ENCODE data around the gene LGR6. TPM values are rescaled to one million over a fixed set of nuclear protein-coding genes. Genes with fewer than 3 reads are reported as not detected.

The LGR6 gene
- total RNA-seq, 1 experiment from 2014 or later = not detected

DNA sequence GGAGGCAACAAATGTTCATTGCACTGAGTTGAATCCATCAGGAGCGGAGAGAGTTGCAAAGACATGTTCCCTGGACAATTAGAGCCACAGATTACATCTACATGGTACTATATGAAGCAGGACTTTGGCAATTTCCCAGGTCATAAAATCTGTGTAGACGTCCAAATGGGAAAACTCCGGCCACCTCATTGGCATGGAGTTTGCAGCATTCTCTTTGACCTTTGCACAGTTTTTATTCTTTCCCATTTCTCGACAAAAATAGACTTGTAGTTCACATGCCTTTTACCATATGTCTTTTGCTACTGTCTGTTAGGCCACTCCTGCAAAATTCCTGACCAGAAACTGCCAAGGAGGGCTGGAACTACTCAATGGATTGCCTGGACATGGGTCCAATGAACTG, 100.0 kb downstream of the LGR6 start:
- no peak for DNase-seq (ENCODE audit: low spot score)
- in situ Hi-C loops (cut with HindIII; ENCODE audit: low sequenced_read_pairs) = no loop called here

DNA sequence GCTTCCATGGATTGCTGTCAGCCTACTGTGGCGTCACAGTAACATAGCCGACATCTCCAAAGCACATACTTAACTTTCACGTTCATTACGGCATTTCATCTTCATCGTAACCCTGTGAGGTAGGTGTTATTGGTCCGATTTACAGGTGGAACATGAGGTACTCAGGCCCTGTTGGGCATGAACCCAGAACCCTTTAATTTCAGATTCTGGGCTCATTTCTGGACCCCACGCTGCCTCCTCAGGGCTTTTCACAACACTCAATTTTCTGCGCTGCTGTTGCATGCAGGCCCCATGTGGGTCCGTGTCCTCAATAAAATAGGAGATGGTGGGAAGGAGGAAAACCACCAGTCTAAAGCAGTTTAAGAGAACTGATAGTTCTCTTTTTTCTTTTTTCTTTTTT, 108.6 kb downstream of the LGR6 start:
- in situ Hi-C loops (cut with HindIII; ENCODE audit: low sequenced_read_pairs) = no loop called here
- DNase-seq (ENCODE audit: low spot score) = no peak

DNA sequence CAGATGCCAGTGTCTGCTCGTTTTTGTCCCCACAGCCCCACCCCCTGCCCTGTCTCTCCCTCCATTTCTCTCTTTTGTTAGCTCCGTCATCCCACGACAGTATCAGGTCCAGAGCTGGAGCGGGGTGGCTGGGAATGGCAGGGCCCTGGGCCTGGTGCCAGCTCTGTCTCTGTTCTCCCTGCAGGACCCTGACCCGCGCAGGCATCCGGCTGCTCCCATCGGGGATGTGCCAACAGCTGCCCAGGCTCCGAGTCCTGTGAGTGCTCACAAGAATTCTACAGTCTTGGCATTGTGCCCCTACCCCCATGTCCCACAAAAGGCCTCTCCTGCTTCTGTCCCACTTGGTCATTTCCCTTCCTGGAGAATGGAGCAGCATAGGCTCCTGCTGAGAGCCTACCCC, 110.8 kb downstream of the LGR6 start:
- DNase-seq (ENCODE audit: low spot score) = peak; percentile 9
- in situ Hi-C loops (cut with HindIII; ENCODE audit: low sequenced_read_pairs) = no loop called here

DNA sequence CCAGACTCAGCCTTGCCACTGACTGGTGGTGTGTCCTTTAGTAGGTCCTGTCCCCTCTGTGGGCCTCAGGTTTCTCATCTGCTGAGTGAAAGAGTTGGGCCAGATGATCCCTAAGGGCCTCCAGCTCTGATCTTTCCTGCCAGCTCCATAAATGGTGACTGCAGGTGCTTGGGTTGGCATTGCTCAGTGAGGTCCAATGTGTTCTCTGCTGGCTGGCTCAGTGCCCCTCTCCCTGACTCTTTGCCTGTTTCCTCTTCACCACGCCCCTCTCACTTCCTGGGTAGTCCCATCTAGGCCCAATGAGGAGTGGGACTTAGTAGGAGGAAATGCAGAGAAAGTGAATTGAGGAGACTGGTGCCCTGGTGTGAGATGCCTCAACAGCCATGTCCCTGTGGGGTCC, 111.6 kb downstream of the LGR6 start:
- in situ Hi-C loops (cut with HindIII; ENCODE audit: low sequenced_read_pairs) = no loop called here

DNA sequence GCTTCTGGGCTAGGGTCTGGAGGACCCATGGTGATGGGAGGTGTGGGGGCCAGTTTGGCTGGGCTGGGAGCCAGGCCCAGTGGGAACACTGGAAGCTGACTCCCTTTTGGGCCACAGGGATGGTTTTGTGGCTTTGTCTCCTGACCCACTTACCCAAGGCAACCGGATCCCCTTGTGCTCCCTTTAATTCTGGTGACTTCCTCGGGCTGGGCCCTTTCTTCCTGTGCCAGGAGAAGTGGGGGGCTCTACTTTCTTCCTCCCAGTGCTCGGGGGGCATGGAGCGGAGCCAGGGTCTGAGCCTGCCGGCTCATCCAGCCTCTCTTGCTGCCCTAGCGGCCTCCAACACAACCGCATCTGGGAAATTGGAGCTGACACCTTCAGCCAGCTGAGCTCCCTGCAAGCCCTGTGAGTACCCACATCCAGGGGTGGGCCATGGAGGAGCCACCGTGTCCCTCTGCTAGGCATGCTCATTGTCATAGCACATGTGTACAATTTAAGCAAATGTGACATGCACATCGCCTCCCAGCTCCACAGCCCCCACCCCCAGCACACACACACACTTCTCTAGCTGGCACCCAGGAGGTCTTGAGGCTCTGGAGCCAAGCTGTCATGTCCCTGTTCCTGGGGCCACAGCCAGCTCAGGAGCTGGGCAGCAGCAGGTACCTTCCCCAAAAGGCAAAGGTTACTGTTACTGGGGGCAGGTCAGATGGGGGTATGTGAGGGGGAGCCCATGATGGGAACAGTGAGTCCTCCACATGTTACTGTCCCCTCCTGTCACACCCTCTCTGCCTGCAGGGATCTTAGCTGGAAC, 113.1 kb downstream of the LGR6 start:
- in situ Hi-C loops (cut with HindIII; ENCODE audit: low sequenced_read_pairs) = no loop called here
- DNase-seq (ENCODE audit: low spot score) = peak; percentile 17

More for the DNA sequence above, 111.6 kb downstream of the LGR6 start:
- DNase-seq (ENCODE audit: low spot score) = no peak

DNA sequence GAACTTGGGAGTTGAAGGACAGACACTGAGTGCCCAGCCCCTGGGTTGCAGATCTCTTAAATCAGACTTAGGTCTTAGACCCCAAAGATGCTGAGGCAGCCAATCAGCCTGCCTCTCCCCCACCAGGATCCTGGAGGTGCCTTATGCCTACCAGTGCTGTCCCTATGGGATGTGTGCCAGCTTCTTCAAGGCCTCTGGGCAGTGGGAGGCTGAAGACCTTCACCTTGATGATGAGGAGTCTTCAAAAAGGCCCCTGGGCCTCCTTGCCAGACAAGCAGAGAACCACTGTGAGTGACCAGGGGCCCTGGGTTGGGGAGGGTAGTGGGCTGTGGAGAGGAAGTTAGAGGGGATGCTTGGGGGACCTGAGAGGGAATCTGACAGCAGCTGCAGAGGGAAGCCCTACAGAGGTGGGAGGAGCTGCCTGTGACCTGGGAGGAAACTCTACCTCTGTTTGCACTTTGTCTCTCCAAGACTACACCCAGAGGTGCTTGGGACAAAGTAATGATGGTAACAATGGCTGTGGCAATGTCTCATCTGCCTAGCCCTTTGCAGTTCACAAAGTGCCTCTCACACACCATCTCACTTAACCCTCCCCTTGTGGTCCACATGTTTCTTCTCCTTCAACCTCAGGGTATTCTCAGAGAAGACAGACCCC, 116.6 kb downstream of the LGR6 start:
- no peak for DNase-seq (ENCODE audit: low spot score)
- in situ Hi-C loops (cut with HindIII; ENCODE audit: low sequenced_read_pairs) = no loop called here

DNA sequence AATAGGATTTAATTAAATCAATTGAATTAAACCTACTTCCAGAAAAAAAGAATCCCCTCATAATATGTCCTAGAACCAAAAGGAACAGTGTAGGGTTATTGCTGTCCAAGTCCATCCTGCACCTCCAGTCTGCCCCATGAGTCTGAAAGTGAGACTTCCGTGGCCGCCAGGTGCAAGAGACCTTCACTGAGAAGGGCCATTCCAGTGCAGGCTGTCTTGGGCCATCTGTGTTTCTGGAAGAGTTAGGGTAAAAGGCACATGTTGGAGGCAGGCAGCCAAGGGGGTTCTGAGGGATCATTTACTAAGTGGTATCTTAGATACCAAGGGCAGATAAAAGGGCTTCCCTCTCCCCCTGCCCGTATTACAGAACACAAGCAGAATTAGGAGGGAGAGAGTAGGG, 117.1 kb downstream of the LGR6 start:
- no peak for DNase-seq (ENCODE audit: low spot score)
- in situ Hi-C loops (cut with HindIII; ENCODE audit: low sequenced_read_pairs) = no loop called here

DNA sequence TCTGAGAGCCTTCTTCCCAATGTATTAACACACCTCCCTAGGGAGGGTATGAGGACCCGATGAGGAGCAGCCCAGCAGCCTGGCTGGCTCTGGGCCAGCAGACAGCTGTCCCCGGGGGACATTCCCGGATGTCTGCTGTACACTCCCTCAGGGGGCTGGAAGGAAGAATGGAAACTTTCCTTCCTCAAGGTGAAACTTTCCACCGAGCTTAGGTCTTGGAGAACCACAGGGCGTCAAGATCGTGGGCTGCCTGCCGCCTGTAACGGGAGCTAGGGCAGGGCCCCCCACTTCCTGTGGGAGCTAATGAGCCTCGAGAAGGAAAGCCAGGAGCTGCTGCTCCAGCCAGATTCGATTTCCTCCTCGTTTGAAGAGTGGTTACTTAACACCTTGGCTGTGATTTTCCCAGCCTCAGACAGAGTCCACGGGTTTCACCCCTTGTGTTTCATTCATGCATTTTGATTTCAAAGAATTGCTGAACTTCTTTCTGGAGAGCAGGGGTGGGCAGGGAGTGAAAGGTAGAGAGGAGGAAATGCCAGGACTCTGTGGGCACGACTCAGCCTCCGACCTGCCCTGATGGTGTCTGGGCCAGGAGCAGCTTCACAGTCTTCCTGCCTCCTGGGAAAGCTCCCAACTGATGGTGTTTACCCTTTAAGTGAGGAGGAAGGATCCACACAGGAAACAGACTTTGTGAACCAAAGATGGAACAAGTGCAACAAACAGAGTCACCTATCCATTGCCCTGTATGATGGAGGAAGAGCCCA, 118.5 kb downstream of the LGR6 start:
- in situ Hi-C loops (cut with HindIII; ENCODE audit: low sequenced_read_pairs) = no loop called here
- DNase-seq (ENCODE audit: low spot score) = no peak

DNA sequence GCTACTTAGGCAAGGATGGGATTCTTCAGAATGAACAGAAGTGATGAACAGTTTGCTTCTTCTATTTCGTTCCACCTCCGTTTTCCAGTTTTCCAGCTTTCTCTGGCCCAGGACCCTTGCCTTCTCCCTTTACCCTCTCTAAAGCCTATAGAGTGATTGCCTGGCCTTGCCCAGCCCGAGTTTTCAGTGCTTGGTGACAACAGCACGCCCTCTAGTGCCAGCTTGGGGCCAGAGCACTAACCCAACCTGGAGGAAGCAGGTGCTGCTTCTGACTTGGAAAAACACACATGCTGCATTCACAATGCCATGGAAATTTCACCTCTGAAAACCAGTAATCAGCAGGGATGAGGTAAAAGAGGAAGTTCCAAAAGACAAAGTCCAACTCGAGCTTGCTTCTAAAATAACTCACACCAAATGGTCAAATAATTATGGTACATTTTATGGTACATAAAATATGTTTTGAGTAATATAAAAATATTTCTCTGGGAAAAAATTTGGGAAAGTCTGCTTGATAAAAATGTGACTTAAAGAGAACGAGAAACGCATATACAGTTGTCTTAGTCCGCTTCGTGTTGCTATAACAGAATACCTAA, 122.1 kb downstream of the LGR6 start:
- in situ Hi-C loops (cut with HindIII; ENCODE audit: low sequenced_read_pairs) = no loop called here
- DNase-seq (ENCODE audit: low spot score) = peak; percentile 85

DNA sequence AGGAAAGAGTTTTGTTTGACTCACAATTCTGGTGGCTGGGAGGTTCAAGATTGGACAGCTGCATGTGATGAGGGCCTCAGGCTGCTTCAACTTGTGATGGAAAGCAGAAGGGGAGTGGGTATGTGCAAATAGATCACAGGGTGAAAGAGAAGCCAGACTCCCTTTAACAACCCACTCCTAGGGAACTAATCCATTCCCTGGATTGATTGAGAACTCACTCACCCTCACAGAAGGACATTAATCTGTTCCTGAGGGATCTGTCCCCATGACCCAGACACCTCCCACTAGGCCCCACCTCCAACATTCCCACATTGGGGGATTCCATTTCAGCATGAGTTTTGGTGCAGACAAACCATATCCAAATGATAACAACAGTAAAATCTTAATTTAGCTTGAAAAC, 122.6 kb downstream of the LGR6 start:
- in situ Hi-C loops (cut with HindIII; ENCODE audit: low sequenced_read_pairs) = no loop called here
- DNase-seq (ENCODE audit: low spot score) = no peak

DNA sequence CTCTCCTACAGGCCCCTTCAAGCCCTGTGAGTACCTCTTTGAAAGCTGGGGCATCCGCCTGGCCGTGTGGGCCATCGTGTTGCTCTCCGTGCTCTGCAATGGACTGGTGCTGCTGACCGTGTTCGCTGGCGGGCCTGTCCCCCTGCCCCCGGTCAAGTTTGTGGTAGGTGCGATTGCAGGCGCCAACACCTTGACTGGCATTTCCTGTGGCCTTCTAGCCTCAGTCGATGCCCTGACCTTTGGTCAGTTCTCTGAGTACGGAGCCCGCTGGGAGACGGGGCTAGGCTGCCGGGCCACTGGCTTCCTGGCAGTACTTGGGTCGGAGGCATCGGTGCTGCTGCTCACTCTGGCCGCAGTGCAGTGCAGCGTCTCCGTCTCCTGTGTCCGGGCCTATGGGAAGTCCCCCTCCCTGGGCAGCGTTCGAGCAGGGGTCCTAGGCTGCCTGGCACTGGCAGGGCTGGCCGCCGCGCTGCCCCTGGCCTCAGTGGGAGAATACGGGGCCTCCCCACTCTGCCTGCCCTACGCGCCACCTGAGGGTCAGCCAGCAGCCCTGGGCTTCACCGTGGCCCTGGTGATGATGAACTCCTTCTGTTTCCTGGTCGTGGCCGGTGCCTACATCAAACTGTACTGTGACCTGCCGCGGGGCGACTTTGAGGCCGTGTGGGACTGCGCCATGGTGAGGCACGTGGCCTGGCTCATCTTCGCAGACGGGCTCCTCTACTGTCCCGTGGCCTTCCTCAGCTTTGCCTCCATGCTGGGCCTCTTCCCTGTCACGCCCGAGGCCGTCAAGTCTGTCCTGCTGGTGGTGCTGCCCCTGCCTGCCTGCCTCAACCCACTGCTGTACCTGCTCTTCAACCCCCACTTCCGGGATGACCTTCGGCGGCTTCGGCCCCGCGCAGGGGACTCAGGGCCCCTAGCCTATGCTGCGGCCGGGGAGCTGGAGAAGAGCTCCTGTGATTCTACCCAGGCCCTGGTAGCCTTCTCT, 124.6 kb downstream of the LGR6 start:
- in situ Hi-C loops (cut with HindIII; ENCODE audit: low sequenced_read_pairs) = no loop called here

DNA sequence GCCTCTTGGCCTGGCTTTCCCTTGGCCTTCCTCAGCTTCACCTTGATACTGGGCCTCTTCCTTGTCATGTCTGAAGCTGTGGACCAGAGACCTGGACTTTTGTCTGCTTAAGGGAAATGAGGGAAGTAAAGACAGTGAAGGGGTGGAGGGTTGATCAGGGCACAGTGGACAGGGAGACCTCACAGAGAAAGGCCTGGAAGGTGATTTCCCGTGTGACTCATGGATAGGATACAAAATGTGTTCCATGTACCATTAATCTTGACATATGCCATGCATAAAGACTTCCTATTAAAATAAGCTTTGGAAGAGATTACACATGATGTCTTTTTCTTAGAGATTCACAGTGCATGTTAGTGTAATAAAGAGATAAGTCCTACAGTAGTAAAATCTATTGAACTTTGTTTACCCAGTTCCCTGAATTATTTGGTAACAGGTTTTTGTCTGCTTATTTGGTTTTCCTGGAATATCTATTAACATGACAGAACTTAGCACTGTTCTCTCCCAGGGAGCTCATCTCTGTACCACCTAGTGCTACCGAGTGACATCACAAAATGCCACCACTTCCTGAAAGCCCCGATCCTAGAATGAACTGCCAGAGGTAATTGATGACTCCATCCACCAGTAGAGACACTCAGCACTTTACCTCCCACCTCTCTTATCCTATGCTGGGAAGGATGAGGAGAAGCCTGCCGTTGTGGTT, 125.9 kb downstream of the LGR6 start:
- no peak for DNase-seq (ENCODE audit: low spot score)
- in situ Hi-C loops (cut with HindIII; ENCODE audit: low sequenced_read_pairs) = no loop called here

More for the DNA sequence above, 124.6 kb downstream of the LGR6 start:
- DNase-seq (ENCODE audit: low spot score) = no peak

DNA sequence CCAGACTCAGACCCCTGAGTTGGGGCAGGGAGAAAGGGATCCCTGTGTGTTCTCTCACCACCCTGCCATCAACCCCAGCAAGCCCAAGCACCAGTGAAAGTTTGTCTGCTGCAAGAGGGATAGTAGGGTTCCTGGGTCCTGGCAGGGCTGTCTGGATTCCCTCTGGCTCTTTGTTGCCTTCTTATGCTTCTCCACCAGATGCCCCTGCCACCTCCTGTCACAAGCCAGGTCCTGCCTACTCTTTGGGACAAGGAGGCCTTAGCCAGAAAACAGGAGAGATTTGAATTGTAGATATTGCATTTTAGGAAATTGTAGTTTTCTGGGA, 126.4 kb downstream of the LGR6 start:
- DNase-seq (ENCODE audit: low spot score) = no peak
- in situ Hi-C loops (cut with HindIII; ENCODE audit: low sequenced_read_pairs) = no loop called here

DNA sequence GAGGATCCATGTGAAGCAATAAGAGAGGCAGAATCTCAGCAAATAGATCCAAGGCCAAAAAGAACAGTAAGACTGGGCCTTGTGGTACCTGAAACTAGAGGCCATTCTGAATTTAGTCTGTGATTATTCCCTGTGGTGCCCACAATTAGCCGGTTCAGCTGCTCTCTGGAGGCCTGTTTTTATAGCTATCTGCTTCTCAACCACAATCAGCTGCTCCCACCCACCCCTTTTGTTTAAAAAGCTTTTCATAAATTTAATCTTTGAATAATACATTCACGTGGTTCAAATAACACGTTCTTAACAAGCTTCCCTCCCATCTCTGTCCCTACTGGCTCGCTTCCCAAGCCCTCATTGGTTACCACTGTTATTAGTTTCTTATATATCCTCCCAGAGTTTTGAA, 130.1 kb downstream of the LGR6 start:
- no peak for DNase-seq (ENCODE audit: low spot score)
- in situ Hi-C loops (cut with HindIII; ENCODE audit: low sequenced_read_pairs) = no loop called here

DNA sequence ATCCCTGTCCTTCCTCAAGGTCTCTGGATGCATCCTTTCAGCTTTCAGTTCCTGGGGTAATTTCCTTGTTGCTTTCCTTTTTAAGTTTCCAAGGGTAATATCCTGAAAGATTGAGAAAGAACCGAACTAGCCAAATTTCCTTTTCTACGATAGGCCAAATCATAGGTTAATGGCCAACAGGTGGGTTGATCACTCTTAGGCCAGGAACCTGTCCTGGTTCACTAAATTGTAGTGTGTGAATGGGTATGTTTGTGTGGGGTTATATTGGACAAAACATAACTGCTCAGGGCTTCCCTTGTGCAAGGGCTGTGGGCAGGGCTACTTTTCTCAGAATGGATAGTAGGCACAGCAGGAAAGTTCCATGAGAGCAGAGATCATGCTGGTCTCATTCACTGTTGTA, 131.0 kb downstream of the LGR6 start:
- DNase-seq (ENCODE audit: low spot score) = no peak
- in situ Hi-C loops (cut with HindIII; ENCODE audit: low sequenced_read_pairs) = no loop called here

DNA sequence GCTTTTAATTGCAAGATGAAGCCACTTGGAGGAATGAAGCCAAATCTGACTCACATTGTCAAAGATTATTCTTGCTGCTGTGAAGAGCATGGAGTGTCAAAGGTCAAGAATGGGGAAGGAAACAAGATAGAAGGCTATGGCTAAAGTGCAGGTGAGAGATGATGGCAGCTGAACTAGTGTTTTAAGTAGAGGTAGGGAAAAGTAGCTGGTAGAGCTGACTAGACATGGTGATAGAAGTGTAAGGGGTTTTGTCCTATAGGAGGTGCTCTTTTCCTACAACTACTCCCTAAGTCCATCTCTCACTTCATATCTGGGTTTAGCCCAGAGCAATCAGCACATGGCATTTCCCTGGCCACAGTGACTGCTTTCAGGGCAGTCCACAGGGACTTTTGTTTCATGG, 136.3 kb downstream of the LGR6 start:
- in situ Hi-C loops (cut with HindIII; ENCODE audit: low sequenced_read_pairs) = no loop called here

DNA sequence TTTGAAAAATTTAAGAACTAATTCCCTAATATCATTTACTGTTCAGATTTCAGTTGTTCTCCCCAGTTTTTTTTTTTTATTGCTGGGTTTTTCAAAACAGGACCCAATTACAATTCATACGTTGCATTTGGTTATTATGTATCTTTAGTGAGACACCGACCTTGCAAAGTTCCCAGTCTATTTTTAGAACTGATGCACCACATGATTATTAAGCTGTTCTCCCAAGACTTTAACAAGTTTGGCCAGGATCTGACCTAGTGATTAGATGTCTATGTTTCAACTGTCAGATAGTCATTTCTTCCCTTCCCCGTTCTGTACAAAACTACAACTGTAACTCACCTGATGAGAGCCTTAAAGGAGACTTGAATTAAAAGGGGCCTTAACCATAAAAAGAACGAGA, 140.3 kb downstream of the LGR6 start:
- in situ Hi-C loops (cut with HindIII; ENCODE audit: low sequenced_read_pairs) = no loop called here
- no peak for DNase-seq (ENCODE audit: low spot score)

More for the DNA sequence above, 136.3 kb downstream of the LGR6 start:
- no peak for DNase-seq (ENCODE audit: low spot score)

DNA sequence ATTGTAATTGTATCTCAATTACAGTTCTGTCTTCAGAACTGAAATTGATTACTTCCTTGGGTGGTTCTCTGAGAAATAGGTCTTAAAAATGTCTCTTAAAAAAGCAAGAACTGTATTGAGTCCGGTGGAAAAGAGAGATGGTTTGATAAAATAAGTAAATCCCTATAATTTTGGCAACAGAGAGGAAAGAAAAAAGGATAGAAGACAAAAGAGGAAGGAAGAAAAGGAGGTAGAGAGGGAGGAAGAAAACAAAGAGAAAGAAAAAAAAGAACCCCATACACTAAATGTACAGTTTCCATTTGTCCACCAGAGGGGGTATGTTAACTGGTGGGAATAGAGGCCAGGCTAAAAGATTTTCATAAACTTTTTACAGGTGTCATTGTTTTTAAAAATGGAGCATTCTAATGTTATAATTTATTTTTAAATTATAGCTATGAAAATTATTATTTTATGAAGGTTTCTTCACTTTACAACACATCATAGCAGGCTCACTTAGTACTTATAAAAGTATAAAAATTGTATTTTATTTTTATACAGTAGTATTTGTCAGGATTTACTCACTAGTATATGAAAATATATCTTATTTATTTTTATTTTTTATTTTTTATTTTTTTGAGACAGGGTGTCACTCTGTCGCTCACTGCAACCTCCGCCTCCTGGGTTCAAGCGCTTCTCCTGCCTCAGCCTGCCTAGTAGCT, 150.2 kb downstream of the LGR6 start:
- in situ Hi-C loops (cut with HindIII; ENCODE audit: low sequenced_read_pairs) = no loop called here
- peak; percentile 57 for DNase-seq (ENCODE audit: low spot score)

Data from G401 (cell line).